Nephron progenitor cell (in vitro differentiated cells): ENCODE results near the gene TMEM145.

ENCODE experiments used
- DNase-seq: peaks from one replicate; pipeline ENCODE4 v3.0.0; 2021
- H3K27ac Mint-ChIP-seq: 2 replicates; pipeline ENCODE4 v1.8.0; 2021; ENCODE audit warnings: mild to moderate bottlenecking, moderate library complexity, mixed read lengths
- H3K27me3 Mint-ChIP-seq: 2 replicates; pipeline ENCODE4 v1.8.0; 2021; ENCODE audit warnings: mild to moderate bottlenecking, low read depth, mixed read lengths; ENCODE audit not compliant: poor library complexity
- H3K36me3 Mint-ChIP-seq: 2 replicates; pipeline ENCODE4 v1.8.0; 2021; ENCODE audit warnings: low read depth, mixed read lengths
- H3K4me1 Mint-ChIP-seq: 2 replicates; pipeline ENCODE4 v1.8.0; 2021; ENCODE audit warnings: mixed read lengths
- H3K4me3 Mint-ChIP-seq: 2 replicates; pipeline ENCODE4 v1.8.0; 2021; ENCODE audit warnings: mild to moderate bottlenecking, moderate library complexity, mixed read lengths
- H3K9me3 Mint-ChIP-seq: 2 replicates; pipeline ENCODE4 v1.8.0; 2021; ENCODE audit warnings: mild to moderate bottlenecking, moderate library complexity, mixed read lengths
- CTCF ChIP-seq: fragments of 200-600 bp; sonication (generic); IDR thresholded peaks from 2 replicates; pipeline ENCODE4 v1.5.0; 2021; ENCODE audit warnings: antibody characterized with exemption

The TMEM145 gene

DNA sequence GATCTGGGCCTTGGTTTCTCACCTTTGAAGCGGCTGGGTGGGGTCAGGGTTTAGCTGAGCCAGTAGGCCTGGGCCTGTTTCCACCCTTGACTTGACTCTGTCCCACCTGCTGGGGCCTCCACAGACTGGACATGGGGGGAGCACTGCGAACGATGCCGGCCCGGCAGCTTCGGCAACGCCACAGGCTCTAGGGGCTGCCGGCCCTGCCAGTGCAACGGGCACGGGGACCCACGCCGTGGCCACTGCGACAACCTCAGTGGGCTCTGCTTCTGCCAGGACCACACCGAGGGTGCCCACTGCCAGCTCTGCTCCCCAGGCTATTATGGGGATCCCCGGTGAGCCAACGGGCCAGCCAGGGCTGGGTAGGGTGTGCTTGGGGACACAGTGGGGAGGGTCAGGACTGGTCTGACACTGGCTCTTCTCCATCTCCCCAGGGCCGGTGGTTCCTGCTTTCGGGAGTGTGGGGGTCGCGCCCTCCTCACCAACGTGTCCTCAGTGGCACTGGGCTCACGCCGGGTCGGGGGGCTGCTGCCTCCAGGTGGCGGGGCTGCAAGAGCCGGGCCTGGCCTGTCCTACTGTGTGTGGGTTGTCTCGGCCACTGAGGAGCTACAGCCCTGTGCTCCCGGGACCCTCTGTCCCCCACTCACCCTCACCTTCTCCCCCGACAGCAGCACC, 40.4 kb downstream of the TMEM145 start:
- DNase-seq, result no peak
- peaks cover 19% of the 10 kb centered on the region for H3K36me3 Mint-ChIP-seq
- no peaks in the 10 kb centered on the region for H3K27me3 Mint-ChIP-seq
- no peaks in the 10 kb centered on the region for H3K9me3 Mint-ChIP-seq
- TF ChIP-seq CTCF, result no peak
- no peak overlapping the region for H3K27ac Mint-ChIP-seq
- H3K4me3 Mint-ChIP-seq, result no peak overlapping the region
- peaks cover 18% of the 10 kb centered on the region for H3K4me1 Mint-ChIP-seq

- Mint-ChIP-seq H3K27ac (no peak overlapping the region), H3K36me3 (peaks cover 30% of the 10 kb centered on the region), H3K4me1 (peaks cover 29% of the 10 kb centered on the region), H3K9me3 (no peaks in the 10 kb centered on the region), H3K27me3 (no peaks in the 10 kb centered on the region), H3K4me3 (no peak overlapping the region)
- TF ChIP-seq CTCF, result no peak
- no peak for DNase-seq
These were observed 42.8 kb downstream of the TMEM145 start for GRCh38 chr19:42355896-42356295.

DNA sequence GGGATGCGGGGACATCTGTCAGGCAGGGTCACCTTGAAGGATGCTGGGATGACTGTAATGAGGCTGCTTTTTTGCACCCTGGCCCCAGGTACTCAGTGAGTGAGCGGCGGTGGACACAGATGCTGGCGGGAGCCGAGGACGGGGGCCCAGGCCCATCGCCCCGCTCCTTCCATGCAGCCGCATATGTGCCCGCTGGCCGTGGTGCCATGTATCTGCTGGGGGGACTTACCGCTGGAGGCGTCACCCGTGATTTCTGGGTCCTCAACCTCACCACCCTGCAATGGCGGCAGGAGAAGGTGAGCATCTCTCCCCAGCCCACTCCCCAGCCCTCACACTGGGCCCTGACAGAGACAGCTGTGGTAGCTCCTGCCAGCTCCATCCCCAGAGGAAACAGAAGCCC, 43.6 kb downstream of the TMEM145 start:
- H3K27me3 Mint-ChIP-seq, result no peaks in the 10 kb centered on the region
- peaks cover 35% of the 10 kb centered on the region for H3K36me3 Mint-ChIP-seq
- no peak overlapping the region for H3K27ac Mint-ChIP-seq
- no peaks in the 10 kb centered on the region for H3K9me3 Mint-ChIP-seq
- H3K4me3 Mint-ChIP-seq, result no peak overlapping the region
- DNase-seq, result no peak
- H3K4me1 Mint-ChIP-seq, result peaks cover 33% of the 10 kb centered on the region
- TF ChIP-seq CTCF, result no peak

DNA sequence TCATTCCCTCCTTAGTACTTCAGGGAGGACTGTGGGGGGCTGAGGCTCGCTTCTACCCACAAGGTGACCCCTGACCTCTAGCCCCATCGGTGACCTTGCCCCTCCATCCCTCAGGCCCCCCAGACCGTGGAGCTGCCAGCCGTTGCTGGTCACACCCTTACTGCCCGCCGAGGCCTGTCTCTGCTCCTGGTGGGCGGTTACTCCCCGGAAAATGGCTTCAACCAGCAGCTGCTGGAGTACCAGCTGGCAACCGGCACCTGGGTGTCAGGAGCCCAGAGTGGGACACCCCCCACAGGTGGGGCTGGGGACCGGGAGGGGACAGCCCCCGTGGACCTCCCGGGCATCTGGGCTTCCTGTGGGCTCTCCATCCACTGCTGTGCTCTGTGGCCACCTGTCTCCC, 44.2 kb downstream of the TMEM145 start:
- no peaks in the 10 kb centered on the region for H3K9me3 Mint-ChIP-seq
- peaks cover 33% of the 10 kb centered on the region for H3K36me3 Mint-ChIP-seq

DNA sequence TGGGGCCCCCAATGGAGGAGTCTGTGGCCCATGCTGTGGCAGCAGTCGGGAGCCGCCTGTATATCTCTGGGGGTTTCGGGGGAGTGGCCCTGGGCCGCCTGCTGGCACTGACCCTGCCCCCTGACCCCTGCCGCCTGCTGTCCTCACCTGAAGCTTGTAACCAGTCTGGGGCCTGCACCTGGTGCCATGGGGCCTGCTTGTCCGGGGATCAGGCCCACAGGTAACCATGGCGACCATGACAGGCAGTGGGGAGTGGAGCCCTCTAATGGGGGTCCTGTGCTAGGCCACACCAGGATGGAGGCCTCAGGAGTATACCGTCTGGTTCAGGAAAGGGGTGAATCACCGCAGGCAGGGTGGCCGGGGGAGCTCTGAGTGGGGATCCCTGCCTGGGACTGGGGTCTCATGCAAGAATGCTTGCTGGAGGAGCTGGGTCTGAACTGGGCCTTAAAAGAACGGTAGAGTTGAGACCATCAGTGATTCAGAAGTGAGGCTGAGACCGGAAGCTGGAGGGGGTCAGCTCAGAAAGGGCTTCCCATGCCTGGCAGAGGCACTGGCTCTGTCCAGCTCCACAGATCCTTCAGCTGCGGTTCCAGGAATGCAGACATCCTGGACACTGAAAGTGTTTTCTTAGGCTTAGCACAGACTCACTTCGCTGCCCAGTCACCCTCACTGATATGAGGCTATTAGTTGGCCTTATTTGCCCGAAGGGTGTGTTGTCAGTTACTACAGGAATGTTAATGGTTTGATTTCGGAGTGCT, 47.9 kb downstream of the TMEM145 start:
- Mint-ChIP-seq H3K27me3 (no peaks in the 10 kb centered on the region), H3K27ac (peak overlapping the region; percentile 77), H3K4me1 (peaks cover 38% of the 10 kb centered on the region), H3K9me3 (peaks cover 10% of the 10 kb centered on the region), H3K4me3 (no peak overlapping the region), H3K36me3 (peaks cover 49% of the 10 kb centered on the region)
- peak; percentile 29 for DNase-seq
- no peak for TF ChIP-seq CTCF

More for the DNA sequence above, 44.2 kb downstream of the TMEM145 start:
- Mint-ChIP-seq H3K4me3 (no peak overlapping the region), H3K27ac (no peak overlapping the region), H3K4me1 (peaks cover 33% of the 10 kb centered on the region), H3K27me3 (no peaks in the 10 kb centered on the region)
- no peak for DNase-seq
- no peak for TF ChIP-seq CTCF

DNA sequence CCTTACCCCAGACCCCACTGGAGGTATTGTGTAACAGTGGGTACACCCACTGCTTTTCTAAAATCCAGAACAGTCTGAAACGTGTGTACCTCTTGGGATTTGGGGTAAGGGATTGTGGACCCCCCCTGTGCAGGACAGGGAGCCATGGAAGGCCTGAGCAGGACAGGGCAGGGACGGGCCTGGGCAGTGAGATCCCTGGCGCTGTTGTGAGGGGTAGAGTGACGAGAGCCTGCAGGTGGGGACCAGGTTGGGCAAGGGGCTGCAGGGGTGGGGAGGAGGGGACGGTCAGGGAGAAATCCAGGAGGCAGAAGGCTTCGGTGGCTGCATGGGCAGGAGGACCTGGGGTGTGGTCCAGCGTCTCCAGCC, 48.4 kb downstream of the TMEM145 start:
- peaks cover 52% of the 10 kb centered on the region for H3K36me3 Mint-ChIP-seq
- no peak for TF ChIP-seq CTCF
- no peak overlapping the region for H3K4me3 Mint-ChIP-seq
- H3K9me3 Mint-ChIP-seq, result peaks cover 10% of the 10 kb centered on the region
- no peak for DNase-seq
- H3K27me3 Mint-ChIP-seq, result no peaks in the 10 kb centered on the region
- peaks cover 41% of the 10 kb centered on the region for H3K4me1 Mint-ChIP-seq
- H3K27ac Mint-ChIP-seq, result no peak overlapping the region
